K562 (cell line): ENCODE data around the gene MMP23B. TPM values are rescaled to one million over a fixed set of nuclear protein-coding genes. Genes with fewer than 3 reads are reported as not detected.

Source experiments
- ARID2 ChIP-seq: fragments of 450-650 bp; IDR thresholded peaks from 2 replicates; pipeline ENCODE4 v1.6.1; 2017; ENCODE audit warnings: antibody characterized with exemption, mild to moderate bottlenecking
- BCOR ChIP-seq: fragments of 450-650 bp; IDR thresholded peaks from 2 replicates; pipeline ENCODE4 v1.6.1; 2016
- DNMT1 ChIP-seq: fragments of 450-650 bp; IDR thresholded peaks from 2 replicates; pipeline ENCODE4 v1.6.1; 2016; ENCODE audit warnings: antibody characterized with exemption, mild to moderate bottlenecking
- ELF1 ChIP-seq: fragments of 200-800 bp; sonication (Bioruptor generic); IDR thresholded peaks from 2 replicates; pipeline ENCODE4 v1.6.1; 2016; ENCODE audit warnings: missing genetic modification characterization, missing compliant biosample characterization
- FOXJ2 ChIP-seq: fragments of 200-800 bp; sonication (Bioruptor generic); IDR thresholded peaks from 2 replicates; pipeline ENCODE4 v1.6.1; 2016; ENCODE audit warnings: missing genetic modification characterization, missing compliant biosample characterization
- HDAC1 ChIP-seq, 2 experiments: fragments of 450-650 bp; IDR thresholded peaks; 2 replicates each; pipeline ENCODE4 v1.6.1; 2016 to 2017; ENCODE audit warnings: inconsistent platforms in 1 of 2, mild to moderate bottlenecking in 1 of 2, moderate library complexity in 1 of 2
- HLTF ChIP-seq: fragments of 450-650 bp; IDR thresholded peaks from 2 replicates; pipeline ENCODE4 v1.6.1; 2016
- HOXB6 ChIP-seq: fragments of 250-450 bp; sonication (Bioruptor Pico); IDR thresholded peaks from 2 replicates; pipeline ENCODE4 v1.5.1; 2022; ENCODE audit warnings: mild to moderate bottlenecking, borderline replicate concordance
- LCOR ChIP-seq: sonication (generic); formaldehyde crosslinking; IDR thresholded peaks from 2 replicates; pipeline ENCODE4 v1.8.0; 2022; ENCODE audit warnings: mild to moderate bottlenecking, missing genetic modification reagents
- PBX2 ChIP-seq, 2 experiments: IDR thresholded peaks in 1 of 2; conservative IDR thresholded peaks in 1 of 2; 2 replicates each; pipeline ENCODE4 v1.6.1; 2016; ENCODE audit warnings: low read depth in 2 of 2, mild to moderate bottlenecking in 1 of 2, missing compliant biosample characterization in 1 of 2, missing genetic modification characterization in 1 of 2, moderate library complexity in 1 of 2
- PURB ChIP-seq: sonication (generic); formaldehyde crosslinking; IDR thresholded peaks from 2 replicates; pipeline ENCODE4 v1.9.0; 2021; ENCODE audit warnings: low read depth, mild to moderate bottlenecking, missing genetic modification reagents
- RBBP5 ChIP-seq: fragments of 200-600 bp; sonication (generic); IDR thresholded peaks from 2 replicates; pipeline ENCODE4 v1.6.1; 2012; ENCODE audit warnings: borderline replicate concordance, mild to moderate bottlenecking, low read length, control low read depth, inconsistent platforms; ENCODE audit not compliant: insufficient read depth, poor library complexity, severe bottlenecking
- RBM39 ChIP-seq: fragments of 200-400 bp; formaldehyde crosslinking; optimal IDR thresholded peaks from 2 replicates; pipeline ENCODE3; 2018; ENCODE audit warnings: low read depth, low read length
- RNF219 ChIP-seq: fragments of 250-450 bp; sonication (Bioruptor Pico); IDR thresholded peaks from 2 replicates; pipeline ENCODE4 v1.5.0; 2022; ENCODE audit warnings: mild to moderate bottlenecking
- SNIP1 ChIP-seq: fragments of 450-650 bp; IDR thresholded peaks from 2 replicates; pipeline ENCODE4 v1.7.1; 2017; ENCODE audit warnings: low read depth, mild to moderate bottlenecking
- SP2 ChIP-seq: IDR thresholded peaks from 2 replicates; pipeline ENCODE4 v1.6.1; 2011; ENCODE audit warnings: mild to moderate bottlenecking, low read depth, low read length, moderate library complexity; ENCODE audit not compliant: poor library complexity, severe bottlenecking; ENCODE audit errors: extremely low read depth
- SRSF1 ChIP-seq: fragments of 200-400 bp; formaldehyde crosslinking; IDR thresholded peaks from 2 replicates; pipeline ENCODE4 v1.6.1; 2017; ENCODE audit warnings: mild to moderate bottlenecking, low read depth, low read length, moderate library complexity
- TRIM24 ChIP-seq, 2 experiments: fragments of 450-650 bp; IDR thresholded peaks; 2 replicates each; pipeline ENCODE4 v1.6.1; 2016
- ZBTB43 ChIP-seq: sonication (generic); formaldehyde crosslinking; IDR thresholded peaks from 2 replicates; pipeline ENCODE4 v1.8.0; 2023; ENCODE audit warnings: mild to moderate bottlenecking, missing genetic modification reagents
- ZFP30 ChIP-seq: fragments of 250-450 bp; sonication (Bioruptor Pico); IDR thresholded peaks from 2 replicates; pipeline ENCODE4 v1.8.0; 2022; ENCODE audit warnings: moderate library complexity, mild to moderate bottlenecking, inconsistent platforms, borderline replicate concordance
- ZNF316 ChIP-seq: fragments of 450-650 bp; IDR thresholded peaks from 2 replicates; pipeline ENCODE4 v1.6.1; 2016
- ZNF436 ChIP-seq: fragments of 250-450, 450-650 bp; sonication (Bioruptor Pico); formaldehyde crosslinking; IDR thresholded peaks from 2 replicates; pipeline ENCODE4 v1.7.0; 2020; ENCODE audit warnings: mild to moderate bottlenecking
- ZNF57 ChIP-seq: fragments of 450-650 bp; formaldehyde crosslinking; IDR thresholded peaks from 2 replicates; pipeline ENCODE4 v1.4.0; 2020; ENCODE audit warnings: mild to moderate bottlenecking, moderate library complexity
- polyA plus RNA-seq, 8 experiments: library from polyadenylated mRNA; depleted of rRNA in 4 of 8; stranded (reverse) in 5 of 8; unstranded in 3 of 8; fragments of >200 nt; fragmentation: Nextera tagmentation in 2 of 8; fragmentation: Illumina TruSeq in 1 of 8; extraction: Ambion mirVana in 2 of 8; extraction: Trizol in 1 of 8; gene quantifications; 2 replicates each; pipeline versions ENCODE4 v1.2.1 to v1.2.3, GENCODE V29; 2011 to 2014; ENCODE audit warnings: inconsistent platforms in 1 of 8, missing spikeins in 1 of 8
- total RNA-seq, 7 experiments: library from RNA; depleted of rRNA in 6 of 7; stranded (reverse); fragments of >200 nt in 6 of 7; fragmentation: Illumina TruSeq in 2 of 7; extraction: Trizol in 2 of 7; gene quantifications; 2 replicates each; pipeline versions ENCODE4 v1.2.1 to v1.2.3, GENCODE V29; 2011 to 2021; ENCODE audit warnings: low replicate concordance in 1 of 7

The MMP23B gene
- total and polyA plus RNA-seq, 9 of the 15 experiments (the other 6 are each of a cell fraction or from before 2014, with no cell fraction given): 0.28 to 1.2 (median 0.41) TPM; not detected in 5

GRCh38 chr1:1596493-1597274 is 35.3 kb upstream of the MMP23B start (continued):
- TF ChIP-seq RBBP5: no peak
- TF ChIP-seq SNIP1: no peak
- no peak for TF ChIP-seq ZBTB43 (CRISPR knock-in tag)
- no peak for TF ChIP-seq ZNF316
- TF ChIP-seq ZNF436: no peak
- no peak for TF ChIP-seq LCOR (CRISPR knock-in tag)
- no peak for TF ChIP-seq ELF1 (tag)
- no peak for TF ChIP-seq ARID2
- no peak for TF ChIP-seq PBX2 (CRISPR knock-in tag; IDR thresholded peaks at IDR 0.05; ENCODE audit: low read depth)
- no peak for TF ChIP-seq PBX2 (tag; conservative IDR thresholded peaks at IDR 0.05; ENCODE audit: low read depth)
- no peak for TF ChIP-seq DNMT1
- TF ChIP-seq HDAC1 (IDR thresholded peaks at IDR 0.05): peak in 1 of 2 experiments; percentile 58; a peak in 1 of 4 replicates
- no peak for TF ChIP-seq ZFP30
- TF ChIP-seq TRIM24 (IDR thresholded peaks at IDR 0.05): peak in 1 of 2 experiments; percentile 47; a peak in 1 of 4 replicates
- no peak for TF ChIP-seq SRSF1
- no peak for TF ChIP-seq HOXB6
- TF ChIP-seq FOXJ2 (tag): no peak
- TF ChIP-seq ZNF57 (CRISPR knock-in tag): no peak
- peak; percentile 65; the same call in 1 of the 2 replicates for TF ChIP-seq BCOR
- TF ChIP-seq RBM39: no peak
- no peak for TF ChIP-seq SP2
- TF ChIP-seq HLTF: peak; percentile 21; the same call in 1 of the 2 replicates
- TF ChIP-seq RNF219: no peak
- TF ChIP-seq PURB (CRISPR knock-in tag): no peak
